ENCODE measurements around the gene DYRK1B. TPM values are rescaled to one million over a fixed set of nuclear protein-coding genes. Genes with fewer than 3 reads are reported as not detected.
"Not testable (repeated sequence)": the region's sequence is repeated elsewhere in the genome, so short reads cannot be mapped to it uniquely, and the experiment has no call there.

DYRK1B gene
- total and polyA plus RNA-seq, 11 donors = 12.8 to 49.1 (median 24.9) TPM

DNA sequence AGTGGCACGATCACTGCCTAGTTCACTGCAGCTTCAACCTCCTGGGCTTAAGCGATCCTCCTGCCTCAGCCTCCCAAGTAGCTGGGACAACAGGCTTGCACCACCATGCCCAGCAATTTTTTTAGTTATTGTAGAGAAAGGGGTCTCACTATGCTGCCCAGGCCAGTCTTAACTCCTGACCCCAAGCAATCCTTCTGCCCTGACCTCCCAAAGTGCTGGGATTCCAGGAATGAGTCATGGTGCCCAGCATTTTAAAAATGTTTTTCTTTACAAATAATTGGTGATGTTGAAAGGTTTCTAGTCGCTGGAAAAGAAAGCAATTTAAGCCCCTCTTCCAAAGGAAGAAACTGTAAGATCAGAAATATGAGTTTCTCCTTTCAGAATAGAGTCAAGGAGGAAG lies 19.4 kb downstream of the DYRK1B start:
- peaks cover 0 to 23% (median 5%) of the 10 kb centered on the region in 12 donors for H3K4me1 ChIP-seq
- H3K27ac ChIP-seq = no peak overlapping the region

DNA sequence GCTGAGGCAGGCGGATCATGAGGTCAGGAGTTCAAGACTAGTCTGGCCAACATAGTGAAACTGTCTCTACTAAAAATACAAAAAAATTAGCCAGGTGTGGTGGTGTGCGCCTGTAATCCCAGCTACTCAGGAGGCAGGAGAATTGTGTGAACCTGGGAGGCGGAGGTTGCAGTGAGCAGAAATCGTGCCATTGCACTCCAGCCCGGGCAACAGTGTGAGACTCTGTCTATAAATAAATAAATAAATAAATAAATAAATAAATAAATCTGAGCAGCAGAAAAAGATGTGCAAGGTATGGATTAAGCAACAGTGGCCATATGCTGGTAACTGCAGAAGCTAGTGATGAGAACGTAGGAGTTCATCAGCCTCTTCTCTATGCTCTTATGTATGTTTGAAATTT lies 19.9 kb downstream of the DYRK1B start:
- H3K27ac ChIP-seq; DNase-seq; H3K9me3 ChIP-seq; ATAC-seq; intact Hi-C loops (cut with DNase I); H3K4me3 ChIP-seq; H3K27me3 ChIP-seq: not testable (repeated sequence)
- peaks cover 0 to 19% (median 5%) of the 10 kb centered on the region in 12 donors for H3K4me1 ChIP-seq
- H3K36me3 ChIP-seq = peaks cover 0 to 15% (median 4%) of the 10 kb centered on the region in 9 donors
- 86 to 96% (median 93%) methylated on average over 6 of the region's 6 CpGs for whole genome bisulfite sequencing, 4 donors

More for the DNA sequence above, 19.4 kb downstream of the DYRK1B start:
- ATAC-seq = no peak
- DNase-seq = no peak
- Histone ChIP-seq H3K36me3 (peaks cover 0 to 15% (median 4%) of the 10 kb centered on the region in 9 donors), H3K27me3 (no peaks in the 10 kb centered on the region), H3K4me3 (no peak overlapping the region), H3K9me3 (no peaks in the 10 kb centered on the region)
- whole genome bisulfite sequencing, 4 donors = 91 to 99% (median 94%) methylated on average over 3 of the region's 3 CpGs
- no peak for TF ChIP-seq POLR2A (IDR thresholded peaks at IDR 0.05)
- TF ChIP-seq, protein P1, sequence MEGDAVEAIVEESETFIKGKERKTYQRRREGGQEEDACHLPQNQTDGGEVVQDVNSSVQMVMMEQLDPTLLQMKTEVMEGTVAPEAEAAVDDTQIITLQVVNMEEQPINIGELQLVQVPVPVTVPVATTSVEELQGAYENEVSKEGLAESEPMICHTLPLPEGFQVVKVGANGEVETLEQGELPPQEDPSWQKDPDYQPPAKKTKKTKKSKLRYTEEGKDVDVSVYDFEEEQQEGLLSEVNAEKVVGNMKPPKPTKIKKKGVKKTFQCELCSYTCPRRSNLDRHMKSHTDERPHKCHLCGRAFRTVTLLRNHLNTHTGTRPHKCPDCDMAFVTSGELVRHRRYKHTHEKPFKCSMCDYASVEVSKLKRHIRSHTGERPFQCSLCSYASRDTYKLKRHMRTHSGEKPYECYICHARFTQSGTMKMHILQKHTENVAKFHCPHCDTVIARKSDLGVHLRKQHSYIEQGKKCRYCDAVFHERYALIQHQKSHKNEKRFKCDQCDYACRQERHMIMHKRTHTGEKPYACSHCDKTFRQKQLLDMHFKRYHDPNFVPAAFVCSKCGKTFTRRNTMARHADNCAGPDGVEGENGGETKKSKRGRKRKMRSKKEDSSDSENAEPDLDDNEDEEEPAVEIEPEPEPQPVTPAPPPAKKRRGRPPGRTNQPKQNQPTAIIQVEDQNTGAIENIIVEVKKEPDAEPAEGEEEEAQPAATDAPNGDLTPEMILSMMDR (IDR thresholded peaks at IDR 0.05) = no peak
- intact Hi-C loops (cut with DNase I) = no loop called here

DNA sequence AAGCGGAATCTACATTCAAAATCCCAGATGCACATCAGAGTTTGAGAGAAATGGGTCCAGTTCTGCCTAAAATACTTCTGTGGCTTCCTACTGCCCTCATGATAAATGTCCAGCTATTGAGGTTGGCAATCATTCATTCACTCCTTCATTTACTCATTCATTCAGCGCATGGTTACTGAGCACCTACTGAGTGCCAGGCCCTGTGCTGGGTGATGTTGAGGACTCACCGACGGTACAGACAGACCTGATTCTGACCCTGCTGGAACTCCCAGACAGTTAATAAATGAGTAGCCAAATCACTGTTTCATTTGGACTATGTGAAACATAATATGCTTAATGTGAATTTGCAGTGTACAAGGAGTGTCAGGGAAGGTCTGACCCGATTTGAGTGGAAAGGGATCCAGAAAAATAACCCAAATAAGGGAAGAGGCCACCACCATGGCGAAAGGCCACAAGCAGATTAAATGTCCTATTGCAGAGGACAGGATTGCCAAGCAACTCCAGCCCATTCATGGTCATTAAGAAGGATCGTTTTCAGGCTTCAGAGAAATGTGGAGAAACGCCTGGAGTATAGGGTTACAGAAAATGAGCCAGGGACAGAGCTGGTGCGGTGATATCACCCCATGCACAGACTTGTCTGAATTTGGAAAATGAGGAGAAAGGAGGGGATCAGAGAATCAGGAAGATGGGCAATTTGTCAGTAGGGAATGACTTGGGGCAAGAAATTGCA lies 20.5 kb downstream of the DYRK1B start:
- ATAC-seq = no peak
- intact Hi-C loops (cut with DNase I) = no loop called here
- no peak for DNase-seq
- no peak overlapping the region for H3K27ac ChIP-seq
- peaks cover 0 to 19% (median 5%) of the 10 kb centered on the region in 12 donors for H3K4me1 ChIP-seq
- peaks cover 0 to 15% (median 4%) of the 10 kb centered on the region in 9 donors for H3K36me3 ChIP-seq
- 79 to 90% (median 86%) methylated on average over 9 of the region's 9 CpGs for WGBS, 4 donors
- H3K4me3 ChIP-seq = no peak overlapping the region
- H3K9me3 ChIP-seq = no peaks in the 10 kb centered on the region
- TF ChIP-seq, protein P1 (IDR thresholded peaks at IDR 0.05) = no peak
- TF ChIP-seq POLR2A (IDR thresholded peaks at IDR 0.05) = no peak
- no peaks in the 10 kb centered on the region for H3K27me3 ChIP-seq

DNA sequence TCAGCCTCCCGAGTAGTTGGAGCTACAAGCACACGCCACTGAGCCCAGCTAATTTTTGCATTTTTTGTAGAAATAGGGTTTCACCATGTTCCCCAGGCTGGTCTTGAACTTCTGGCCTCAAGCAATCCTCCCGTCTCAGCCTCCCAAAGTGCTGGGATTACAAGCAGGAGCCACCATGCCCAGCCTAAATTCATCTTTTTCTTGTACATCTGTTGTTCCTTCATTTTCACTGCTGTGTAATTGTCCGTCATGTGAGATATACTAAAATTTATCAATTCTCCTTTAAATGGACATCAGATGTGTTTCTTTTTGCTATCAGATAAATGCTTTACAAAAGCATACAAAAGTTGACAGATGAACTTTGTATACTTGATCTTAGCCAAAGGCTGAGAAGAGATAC lies 22.9 kb downstream of the DYRK1B start:
- H3K4me3 ChIP-seq = no peak overlapping the region
- ATAC-seq = no peak
- no peaks in the 10 kb centered on the region for H3K9me3 ChIP-seq
- intact Hi-C loops (cut with DNase I) = no loop called here
- no peak overlapping the region for H3K27ac ChIP-seq
- 86 to 94% (median 90%) methylated on average over 4 of the region's 4 CpGs for WGBS, 4 donors
- TF ChIP-seq, protein P1 (IDR thresholded peaks at IDR 0.05) = no peak
- no peak for TF ChIP-seq POLR2A (IDR thresholded peaks at IDR 0.05)
- no peaks in the 10 kb centered on the region for H3K36me3 ChIP-seq
- H3K4me1 ChIP-seq = peaks cover 0 to 7% (median under 1%) of the 10 kb centered on the region in 12 donors
- H3K27me3 ChIP-seq = no peaks in the 10 kb centered on the region
- no peak for DNase-seq

Data from heart left ventricle (tissue), 16 donors.